Neural progenitor cell (in vitro differentiated cells): Measurements from ENCODE around the gene ENO1.

ENCODE experiments used
- CTCF ChIP-seq: fragments of 200-600 bp; sonication (generic); IDR thresholded peaks from 2 replicates; pipeline ENCODE4 v1.5.1; 2017; ENCODE audit warnings: antibody characterized with exemption, mild to moderate bottlenecking
- EZH2phosphoT487 ChIP-seq: fragments of 200-600 bp; sonication (generic); IDR thresholded peaks from 2 replicates; pipeline ENCODE4 v1.6.1; 2017; ENCODE audit warnings: antibody characterized with exemption

DNA sequence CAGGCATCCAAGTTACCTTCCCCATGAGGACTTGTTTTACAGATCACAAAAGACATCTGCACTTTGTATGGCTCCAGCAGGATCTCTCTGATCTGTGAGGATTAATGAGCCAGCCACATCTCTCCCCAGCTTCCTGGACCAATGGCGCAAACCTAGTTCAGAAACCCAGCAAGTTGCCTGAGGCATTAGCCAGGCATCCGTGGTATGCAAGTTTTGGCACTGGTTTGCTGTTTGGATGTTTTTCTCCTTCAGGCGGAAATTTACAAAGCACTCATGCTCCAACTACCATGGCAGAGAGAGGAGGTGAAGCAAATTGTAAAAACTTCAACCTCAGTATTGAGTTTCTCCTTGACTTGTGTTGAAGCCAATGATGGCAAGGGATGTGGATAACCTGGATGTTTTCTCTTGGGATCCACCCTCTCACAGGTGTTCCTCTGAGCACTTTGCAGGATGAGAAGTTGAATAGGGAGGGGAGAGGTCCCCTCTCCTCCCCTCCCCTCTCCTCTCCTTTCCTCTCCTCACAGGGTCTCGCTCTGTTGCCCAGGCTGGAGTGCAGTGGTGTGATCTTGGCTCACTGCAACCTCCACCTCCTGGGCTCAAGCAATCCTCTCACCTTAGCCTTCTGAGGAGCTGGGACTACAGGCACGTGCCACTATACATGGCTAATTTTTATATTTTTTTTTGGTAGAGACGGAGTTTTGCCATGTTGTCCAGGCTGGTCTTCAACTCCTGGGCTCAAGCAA is 25.6 kb upstream of the ENO1 start:
- TF ChIP-seq CTCF, result no peak
- no peak for TF ChIP-seq EZH2phosphoT487
